Thyroid gland (tissue), 4 donors: Measurements from ENCODE around the gene U2SURP. TPM values are rescaled to one million over a fixed set of nuclear protein-coding genes. Genes with fewer than 3 reads are reported as not detected.

Experiments
- DNase-seq, 2 donors: peaks; one replicate each; pipeline ENCODE4 v3.0.0-alpha.2; 2019
- H3K27ac ChIP-seq, 3 donors: fragments of 200-600 bp; sonication (generic); 1 replicate in 2 of 3; 2 replicates in 1 of 3; pipeline ENCODE4 v1.5.1; 2016 to 2019; ENCODE audit warnings: mild to moderate bottlenecking in 1 of 3, moderate library complexity in 1 of 3
- H3K27me3 ChIP-seq: fragments of 200-600 bp; sonication (generic); one replicate; pipeline ENCODE4 v1.5.1; 2019
- H3K36me3 ChIP-seq, 2 donors: fragments of 200-600 bp; sonication (generic); one replicate each; pipeline ENCODE4 v1.5.1; 2016 to 2019
- H3K4me1 ChIP-seq, 2 donors: fragments of 200-600 bp; sonication (generic); one replicate each; pipeline ENCODE4 v1.5.1; 2017 to 2019
- H3K4me3 ChIP-seq, 3 donors: fragments of 200-600 bp; sonication (generic); replicated peaks in 1 of 3; 1 replicate in 2 of 3; 2 replicates in 1 of 3; pipeline ENCODE4 v1.5.1; 2016; ENCODE audit warnings: mild to moderate bottlenecking in 1 of 3
- H3K9me3 ChIP-seq: fragments of 200-600 bp; sonication (generic); one replicate; pipeline ENCODE4 v1.5.1; 2017
- CTCF ChIP-seq, 6 experiments: fragments of 200-600 bp in 3 of 6; fragments of 450-650 bp in 3 of 6; sonication (generic) in 3 of 6; IDR thresholded peaks; one replicate each; pipeline ENCODE4 v1.5.1; 2016 to 2019; ENCODE audit warnings: antibody characterized with exemption in 6 of 6, mild to moderate bottlenecking in 2 of 6, inconsistent platforms in 1 of 6, moderate library complexity in 1 of 6
- POLR2A ChIP-seq, 2 donors: fragments of 450-650 bp; IDR thresholded peaks; one replicate each; pipeline ENCODE4 v1.6.1; 2017; ENCODE audit warnings: antibody characterized with exemption in 2 of 2, mild to moderate bottlenecking in 2 of 2, moderate library complexity in 1 of 2
- WGBS, 2 donors: methylation state at CpG; one replicate each; pipeline ENCODE4 v1.1.5; 2017; 5-methylcytosine and 5-hydroxymethylcytosine counted together
- intact Hi-C: fragments of 100-400 bp; cut with DNase I; formaldehyde crosslinking; loops from one replicate; pipeline ENCODE4 v1.15.1; 2023
- total RNA-seq, 4 donors: library from RNA; depleted of rRNA; stranded (reverse); fragments of >200 nt; gene quantifications; one replicate each; pipeline ENCODE4 v1.2.3, GENCODE V29; 2016

The U2SURP gene
- total RNA-seq, 4 donors from 2014 or later, result 87.8 to 144 (median 102) TPM

GRCh38 chr3:142963234-142963515 is 38.2 kb upstream of the U2SURP start:
- Histone ChIP-seq H3K36me3 (no peaks in the 10 kb centered on the region), H3K27me3 (peaks cover 4% of the 10 kb centered on the region), H3K4me3 (peak overlapping the region in 1 of 3 donors; percentile 26), H3K27ac (no peak overlapping the region), H3K4me1 (peaks cover 5 to 9% of the 10 kb centered on the region in 2 donors), H3K9me3 (no peaks in the 10 kb centered on the region)
- TF ChIP-seq CTCF (IDR thresholded peaks at IDR 0.05), result no peak
- TF ChIP-seq POLR2A (IDR thresholded peaks at IDR 0.05), result no peak
- intact Hi-C loops, result no loop called here
- 4% methylated on average over 21 of the region's 35 CpGs; no CpG with 5 or more reads in 1 of the 2 donors for WGBS, 2 donors
- no peak for DNase-seq

GRCh38 chr3:142963516-142964448 is 37.6 kb upstream of the U2SURP start, which contains the start of gene PAQR9:
Gene PAQR9, minus strand, starts transcription at chr3:142963674. Its CDS starts 338 bp downstream, at chr3:142963336.
- Histone ChIP-seq H3K27ac (no peak within 1 kb of the TSS), H3K4me3 (peak within 1 kb of the TSS in 1 of 3 donors; percentile 26), H3K36me3 (no peaks in the 10 kb centered on the region), H3K4me1 (peaks cover 5 to 9% of the 10 kb centered on the region in 2 donors), H3K27me3 (peaks cover 4% of the 10 kb centered on the region), H3K9me3 (no peaks in the 10 kb centered on the region)
- 3 to 10% methylated on average over 12 to 14 of the region's 117 CpGs for WGBS, 2 donors
- no peak for DNase-seq
- intact Hi-C loops, result no loop called here
- TF ChIP-seq CTCF (IDR thresholded peaks at IDR 0.05) (no peak), POLR2A (IDR thresholded peaks at IDR 0.05) (no peak)

GRCh38 chr3:142965581-142965980 is 35.8 kb upstream of the U2SURP start:
- no peak overlapping the region for H3K27ac ChIP-seq
- 89 to 90% methylated on average over 3 of the region's 3 CpGs for WGBS, 2 donors
- peaks cover 5 to 9% of the 10 kb centered on the region in 2 donors for H3K4me1 ChIP-seq
- H3K27me3 ChIP-seq, result peaks cover 4% of the 10 kb centered on the region
- no peaks in the 10 kb centered on the region for H3K9me3 ChIP-seq
- no peak for TF ChIP-seq CTCF (IDR thresholded peaks at IDR 0.05)
- no peak for TF ChIP-seq POLR2A (IDR thresholded peaks at IDR 0.05)
- no peaks in the 10 kb centered on the region for H3K36me3 ChIP-seq
- intact Hi-C loops, result no loop called here
- H3K4me3 ChIP-seq, result no peak overlapping the region
- no peak for DNase-seq

- H3K9me3 ChIP-seq, result no peaks in the 10 kb centered on the region
- no peak overlapping the region for H3K4me3 ChIP-seq
- 83 to 91% methylated on average over 2 of the region's 2 CpGs for WGBS, 2 donors
- H3K36me3 ChIP-seq, result no peaks in the 10 kb centered on the region
- no peak for DNase-seq
- TF ChIP-seq POLR2A (IDR thresholded peaks at IDR 0.05) (no peak), CTCF (IDR thresholded peaks at IDR 0.05) (no peak)
- intact Hi-C loops, result no loop called here
- no peak overlapping the region for H3K27ac ChIP-seq
- H3K27me3 ChIP-seq, result peaks cover 4% of the 10 kb centered on the region
- peaks cover 5 to 9% of the 10 kb centered on the region in 2 donors for H3K4me1 ChIP-seq
Observed at GRCh38 chr3:142966808-142967207, 34.6 kb upstream of the U2SURP start.

GRCh38 chr3:142968319-142969025 is 32.9 kb upstream of the U2SURP start:
- Histone ChIP-seq H3K4me3 (no peak overlapping the region), H3K9me3 (no peaks in the 10 kb centered on the region), H3K27me3 (peaks cover 4% of the 10 kb centered on the region), H3K4me1 (peaks cover 5 to 6% of the 10 kb centered on the region in 2 donors), H3K36me3 (no peaks in the 10 kb centered on the region), H3K27ac (no peak overlapping the region)
- no peak for TF ChIP-seq CTCF (IDR thresholded peaks at IDR 0.05)
- TF ChIP-seq POLR2A (IDR thresholded peaks at IDR 0.05), result no peak
- intact Hi-C loops, result no loop called here
- 84% methylated on average over 4 of the region's 4 CpGs for WGBS, 2 donors
- DNase-seq, result no peak
